ENCODE results near the gene MPZL1.

- TF ChIP-seq CTCF (IDR thresholded peaks at IDR 0.05) = no peak
- TF ChIP-seq EP300 (IDR thresholded peaks at IDR 0.05) = no peak
- no peak for TF ChIP-seq POLR2A (IDR thresholded peaks at IDR 0.05)
These were observed 53.4 kb downstream of the MPZL1 start for GRCh38 chr1:167775178-167775577.

Data from ovary (tissue), 3 donors.